Measurements from ENCODE around the gene LNP1.

The LNP1 gene

GRCh38 chr3:100360757-100361496 is 40.4 kb upstream of the LNP1 start:
- H3K4me3 ChIP-seq (ENCODE audit: low read depth, low read length) = no peak overlapping the region
- POLR2A ChIA-PET = no interaction called here
- CTCF ChIA-PET = interaction anchor here (1.0 to 1.3 kb wide), 3 partner anchors 11 to 16 kb away, joined by 3 to 4 read pairs (median 3); no protein-coding TSS in a partner anchor
- TF ChIP-seq CTCF (IDR thresholded peaks at IDR 0.05; ENCODE audit: insufficient read depth, low read length, missing control alignments) = no peak
- DNase-seq (ENCODE audit: low read depth, low spot score) = no peak

GRCh38 chr3:100361897-100362296 is 39.4 kb upstream of the LNP1 start:
- POLR2A ChIA-PET = no interaction called here
- CTCF ChIA-PET = interaction anchor here (1.2 kb wide), 1 partner anchor 13 kb away, joined by 4 read pairs; no protein-coding TSS in a partner anchor
- TF ChIP-seq CTCF (IDR thresholded peaks at IDR 0.05; ENCODE audit: insufficient read depth, low read length, missing control alignments) = no peak

GRCh38 chr3:100364421-100364820 is 36.9 kb upstream of the LNP1 start:
- no peak for TF ChIP-seq CTCF (IDR thresholded peaks at IDR 0.05; ENCODE audit: insufficient read depth, low read length, missing control alignments)
- H3K4me3 ChIP-seq (ENCODE audit: low read depth, low read length) = no peak overlapping the region
- ChIA-PET POLR2A (interaction anchor here (0.9 kb wide), 1 partner anchor 9 kb away, joined by 4 read pairs; no protein-coding TSS in a partner anchor), CTCF (interaction anchor here (0.7 to 1.6 kb wide), 3 partner anchors 14 to 533 kb away, joined by 3 read pairs; no protein-coding TSS in a partner anchor)
- no peak for DNase-seq (ENCODE audit: low read depth, low spot score)

More at GRCh38 chr3:100361897-100362296, 39.4 kb upstream of the LNP1 start:
- no peak overlapping the region for H3K4me3 ChIP-seq (ENCODE audit: low read depth, low read length)
- DNase-seq (ENCODE audit: low read depth, low spot score) = no peak

- H3K4me3 ChIP-seq (ENCODE audit: low read depth, low read length) = no peak overlapping the region
- no peak for DNase-seq (ENCODE audit: low read depth, low spot score)
- ChIA-PET POLR2A (no interaction called here), CTCF (no interaction called here)
- no peak for TF ChIP-seq CTCF (IDR thresholded peaks at IDR 0.05; ENCODE audit: insufficient read depth, low read length, missing control alignments)
Observed at GRCh38 chr3:100366424-100366823, 34.9 kb upstream of the LNP1 start.

GRCh38 chr3:100368441-100368840 is 32.9 kb upstream of the LNP1 start:
- no peak for DNase-seq (ENCODE audit: low read depth, low spot score)
- POLR2A ChIA-PET = no interaction called here
- CTCF ChIA-PET = interaction anchor here (1.0 kb wide), 1 partner anchor 9 kb away, joined by 3 read pairs; no protein-coding TSS in a partner anchor
- no peak overlapping the region for H3K4me3 ChIP-seq (ENCODE audit: low read depth, low read length)
- no peak for TF ChIP-seq CTCF (IDR thresholded peaks at IDR 0.05; ENCODE audit: insufficient read depth, low read length, missing control alignments)

GRCh38 chr3:100370756-100371155 is 30.6 kb upstream of the LNP1 start:
- DNase-seq (ENCODE audit: low read depth, low spot score) = no peak
- TF ChIP-seq CTCF (IDR thresholded peaks at IDR 0.05; ENCODE audit: insufficient read depth, low read length, missing control alignments) = no peak
- CTCF ChIA-PET = no interaction called here
- no peak overlapping the region for H3K4me3 ChIP-seq (ENCODE audit: low read depth, low read length)
- POLR2A ChIA-PET = no interaction called here

All from AG04449 (cell line).